NAMALWA (cell line): ENCODE measurements around the gene CASP4.
"Not testable (repeated sequence)": the region's sequence is repeated elsewhere in the genome, so short reads cannot be mapped to it uniquely, and the experiment has no call there.

Experiments
- DNase-seq: peaks from one replicate; pipeline ENCODE4 v3.0.0-alpha.2; 2015; ENCODE audit warnings: low spot score

Gene CASP4

DNA sequence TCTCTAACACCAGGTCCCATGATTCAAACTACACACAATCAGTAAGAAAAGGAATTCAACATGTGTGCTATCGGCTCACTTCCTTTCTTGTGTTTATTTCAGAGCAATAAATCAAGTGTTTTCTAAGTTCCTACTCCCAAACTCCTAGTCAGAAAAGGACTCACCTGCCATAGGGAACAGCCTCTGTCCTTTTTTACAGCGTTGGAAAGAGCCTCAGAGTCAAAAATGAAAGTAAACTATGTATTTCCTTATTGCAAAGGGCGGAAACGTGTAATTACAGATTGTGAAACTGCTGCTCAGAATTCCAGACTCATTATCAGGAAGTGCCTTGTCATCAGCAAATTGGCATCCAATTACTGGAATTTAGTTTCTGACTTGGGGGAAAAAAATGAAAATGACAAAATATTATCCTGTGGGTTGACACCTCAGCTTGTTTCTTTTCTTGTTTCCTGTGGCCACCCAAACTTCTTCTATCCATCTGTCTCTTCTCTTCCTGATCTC lies at the start of gene CASP4:
Gene CASP4, minus strand, starts transcription at position 220 of the 501 bp plus-strand sequence. Its CDS starts 49 bp downstream, at position 171.
- peak; percentile 35 for DNase-seq

DNA sequence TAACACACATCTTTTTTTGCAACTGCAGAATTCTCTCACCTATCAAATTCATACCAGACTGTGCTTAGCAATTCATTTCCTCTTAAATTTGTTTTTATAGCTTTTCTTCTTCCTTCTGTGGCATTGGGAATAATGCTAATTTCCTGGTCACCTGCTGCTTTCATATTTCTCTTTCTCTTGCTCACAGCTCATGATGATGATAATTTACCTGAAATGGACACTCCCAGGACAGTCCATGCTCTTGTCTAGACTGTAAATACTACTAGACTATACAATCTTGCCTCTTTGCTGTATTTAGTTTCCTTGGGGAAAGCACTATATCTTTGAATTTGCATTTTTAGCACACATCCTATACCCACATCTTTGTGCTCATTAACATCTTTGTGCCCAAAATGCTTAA lies 39.1 kb upstream of the CASP4 start:
- DNase-seq, result no peak

DNA sequence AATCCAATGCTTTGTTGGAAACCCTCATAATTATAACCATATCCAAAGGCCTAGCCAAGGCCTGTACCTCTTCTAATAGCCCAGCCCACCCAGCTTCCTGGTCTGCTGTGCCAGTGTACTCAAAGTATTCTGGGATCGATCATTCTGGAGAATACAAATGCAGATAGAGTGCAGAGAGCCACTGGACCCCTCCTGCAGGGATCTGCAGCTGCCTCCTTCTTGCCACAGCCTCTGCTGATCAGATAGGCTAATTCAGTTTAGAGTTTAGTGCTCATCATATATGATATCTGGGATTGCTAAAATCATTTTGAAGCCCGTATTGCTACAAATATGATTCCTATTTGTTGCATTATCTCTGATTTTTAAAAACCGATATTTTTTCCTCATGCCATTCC lies 37.1 kb upstream of the CASP4 start:
- DNase-seq, result no peak

DNA sequence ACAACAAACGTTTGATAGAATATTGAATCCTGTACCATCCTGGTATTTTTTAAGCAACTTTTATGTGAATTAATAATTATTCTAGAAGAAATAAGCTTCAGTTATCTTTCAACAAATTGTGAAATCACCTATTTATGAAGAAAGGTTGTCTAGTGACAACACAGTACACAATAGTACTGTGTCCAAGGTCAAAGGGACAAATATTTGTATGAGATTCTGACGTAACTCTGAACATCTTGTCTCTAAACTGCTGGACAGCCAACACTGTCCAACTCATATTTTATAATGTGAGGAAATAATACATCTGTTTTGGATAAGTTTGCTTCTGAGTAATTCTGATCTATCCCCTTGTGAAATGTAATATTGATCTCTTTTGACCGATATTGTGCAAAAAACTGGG lies 35.6 kb upstream of the CASP4 start:
- DNase-seq, result no peak

- DNase-seq, result no peak
Measured at GRCh38 chr11:105003151-105003550, 34.8 kb upstream of the CASP4 start.

DNA sequence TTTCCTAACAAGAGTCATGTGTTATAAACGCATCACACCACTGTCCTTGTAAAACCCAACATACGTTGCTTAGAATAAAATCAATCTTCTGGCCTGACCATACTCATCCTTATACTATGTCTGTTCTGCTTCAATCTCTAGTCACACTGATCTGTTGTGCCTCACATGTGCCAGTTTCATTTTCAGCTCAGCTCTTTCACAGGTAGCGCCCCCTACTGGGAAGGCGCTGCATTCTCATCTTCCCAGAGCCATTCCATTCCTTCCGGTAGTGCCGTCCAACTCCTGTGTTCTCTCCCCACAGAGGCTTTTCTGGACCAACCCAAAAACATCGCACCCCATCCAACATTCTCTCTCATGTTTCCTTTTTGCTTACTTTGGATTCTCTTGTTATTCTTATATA lies 32.4 kb upstream of the CASP4 start:
- DNase-seq, result peak; percentile 40

- DNase-seq, result peak; percentile 41
Measured at GRCh38 chr11:105000167-105000566, 31.8 kb upstream of the CASP4 start.

- DNase-seq, result no peak
Measured at GRCh38 chr11:104999721-105000120, 31.3 kb upstream of the CASP4 start.

GRCh38 chr11:104997288-104997687 lies 28.9 kb upstream of the CASP4 start:
- DNase-seq, result no peak

DNA sequence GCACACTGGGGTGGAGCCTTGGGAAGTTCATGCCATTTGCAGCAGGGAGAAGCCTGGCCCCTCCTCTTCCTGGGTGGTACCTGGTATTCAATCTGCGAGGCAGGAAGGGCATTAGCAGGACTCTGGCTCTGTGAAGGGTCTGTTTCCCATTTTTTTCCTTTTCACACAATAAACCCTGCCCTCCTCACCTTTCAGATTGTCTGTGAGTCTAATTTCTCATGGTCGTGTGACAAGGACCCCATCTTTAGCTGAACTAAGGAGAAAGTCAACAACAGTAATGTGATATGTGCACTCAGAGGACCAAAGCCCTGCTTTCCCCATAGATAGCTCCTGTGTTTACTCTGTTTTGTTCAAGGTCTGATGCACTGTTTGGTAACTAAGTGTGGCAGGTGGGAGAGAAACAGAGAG lies 26.6 kb upstream of the CASP4 start:
- no peak for DNase-seq

- DNase-seq, result no peak
Measured at GRCh38 chr11:104992781-104993180, 24.4 kb upstream of the CASP4 start.

DNA sequence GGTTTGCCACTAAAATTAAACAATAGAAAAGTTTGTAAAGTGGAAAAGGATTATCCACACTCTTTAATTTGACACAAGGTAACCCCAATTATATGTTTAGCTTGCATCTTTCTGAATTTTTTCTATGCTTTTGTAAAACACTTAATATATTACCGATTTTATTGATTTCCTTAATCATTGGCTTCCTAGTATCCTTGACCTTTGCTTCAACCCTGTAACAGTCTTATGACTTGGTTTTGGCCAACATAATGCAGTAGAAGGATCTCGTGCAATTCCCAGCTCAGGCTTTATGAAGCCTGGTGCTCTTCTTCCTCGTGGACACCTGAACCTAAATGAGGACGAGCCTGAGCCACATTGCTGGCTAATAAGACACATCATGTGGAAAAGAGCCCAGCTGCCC lies 23.6 kb upstream of the CASP4 start:
- no peak for DNase-seq

- DNase-seq, result no peak
Measured at GRCh38 chr11:104984808-104985207, 16.4 kb upstream of the CASP4 start.

DNA sequence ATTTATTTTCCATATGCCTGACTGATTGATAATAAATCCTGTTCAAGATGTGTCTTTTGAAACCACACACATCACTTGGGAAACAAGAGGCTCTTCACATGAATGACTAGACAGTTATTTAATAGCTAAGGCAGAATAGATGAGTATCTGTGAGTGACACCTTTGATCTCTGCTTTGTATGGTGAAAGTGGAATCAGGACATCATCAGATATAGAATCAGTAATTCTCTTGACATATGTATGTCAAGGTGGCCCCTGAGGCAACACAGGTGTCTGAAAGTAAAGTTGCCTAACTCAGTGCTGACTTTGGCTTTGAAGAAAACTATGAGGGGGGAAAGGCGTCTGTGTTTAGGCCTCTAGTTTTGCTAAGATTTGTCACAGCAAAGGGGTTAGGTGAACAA lies 11.5 kb upstream of the CASP4 start:
- DNase-seq, result no peak

DNA sequence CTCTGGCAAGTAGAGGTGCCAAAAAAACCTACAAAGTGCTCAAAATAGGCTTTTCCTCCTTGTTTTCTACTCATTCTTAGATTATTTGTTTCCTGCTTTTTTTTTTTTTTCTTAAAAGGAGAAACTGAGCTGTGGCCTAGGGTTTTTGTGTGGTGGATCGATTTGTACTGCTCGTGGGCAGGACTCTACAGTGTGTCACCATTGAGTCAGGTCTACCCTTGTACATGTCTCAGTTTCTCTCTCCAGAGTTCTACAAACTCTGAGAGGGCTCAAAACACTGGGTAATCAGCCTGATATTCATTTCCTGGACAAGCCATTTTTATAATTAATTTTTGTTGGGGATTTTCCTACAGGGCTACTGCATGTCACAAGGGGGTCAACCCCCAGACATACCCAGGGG lies 5.2 kb upstream of the CASP4 start:
- DNase-seq, result no peak

- DNase-seq, result not testable (repeated sequence)
Measured at GRCh38 chr11:104972924-104973323, 4.5 kb upstream of the CASP4 start.

- no peak for DNase-seq
Measured at GRCh38 chr11:104970756-104971155, 2.4 kb upstream of the CASP4 start.

DNA sequence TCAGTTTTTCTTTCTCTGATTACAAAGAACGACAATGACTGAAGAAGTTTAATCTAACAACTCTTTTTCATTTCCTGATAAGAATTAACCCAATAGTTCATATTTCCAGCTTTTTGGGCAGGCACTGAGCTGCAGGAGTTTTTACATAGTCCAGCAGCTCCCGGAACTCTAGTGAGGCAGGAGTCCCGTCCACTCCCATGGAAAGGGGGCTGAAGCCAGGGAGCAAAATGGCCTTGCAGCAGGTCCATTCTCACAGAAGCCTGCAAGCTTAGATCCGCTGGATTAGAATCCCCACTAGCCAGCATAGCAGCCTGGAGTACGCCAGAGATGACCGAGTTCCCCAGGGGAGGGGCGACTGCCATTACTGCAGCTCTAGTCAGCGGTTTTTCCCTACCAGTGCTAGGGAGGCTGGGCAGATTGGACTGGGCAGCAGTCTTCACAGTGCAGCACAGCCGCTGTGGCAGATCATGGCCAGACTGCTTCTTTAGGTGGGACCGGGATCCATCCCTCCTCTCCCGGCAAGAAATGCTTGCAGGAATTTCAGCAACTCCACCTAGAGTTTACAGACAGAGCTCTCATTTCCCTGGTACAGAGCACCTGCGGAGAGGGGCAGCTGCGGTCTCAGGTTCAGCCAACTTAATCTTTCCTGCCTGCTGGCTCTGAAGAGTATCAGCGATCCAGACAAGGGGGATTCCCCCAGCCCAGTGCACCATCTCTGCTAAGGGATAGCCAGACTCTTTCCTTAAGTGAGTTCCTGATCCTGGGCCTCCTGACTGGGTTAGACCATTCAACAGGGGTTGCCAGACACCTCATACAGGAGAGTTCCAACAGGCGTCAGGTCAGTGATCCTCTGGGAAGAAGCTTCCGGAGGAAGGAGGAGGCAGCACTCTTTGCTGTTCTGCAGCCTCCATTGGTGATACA lies 742 bp upstream of the CASP4 start:
- DNase-seq, result no peak

- DNase-seq, result no peak
Measured at GRCh38 chr11:104967534-104968354, 630 bp downstream of the CASP4 start.

GRCh38 chr11:104965735-104966134 lies 2.6 kb downstream of the CASP4 start:
- DNase-seq, result no peak

GRCh38 chr11:104964247-104964646 lies 4.1 kb downstream of the CASP4 start:
- DNase-seq, result no peak

DNA sequence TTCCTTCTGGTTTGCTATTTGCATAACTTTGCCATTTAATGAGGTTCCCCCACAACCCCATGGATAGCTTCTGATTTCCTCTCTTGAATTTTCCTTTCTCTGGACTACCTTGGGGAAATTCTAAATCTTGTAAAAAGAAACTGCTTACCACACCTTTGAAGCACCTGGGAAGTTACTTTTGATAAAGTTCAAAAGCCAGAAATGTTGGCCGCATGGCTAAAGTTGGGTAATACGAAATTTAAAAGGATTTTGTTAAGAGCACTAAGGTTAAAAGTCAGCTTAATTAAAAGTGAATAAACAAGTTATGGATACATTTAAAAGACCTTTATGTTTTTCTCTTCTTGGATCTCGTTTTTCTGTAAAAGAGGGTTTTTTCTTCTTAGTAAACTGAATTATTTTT lies 5.5 kb downstream of the CASP4 start:
- no peak for DNase-seq

DNA sequence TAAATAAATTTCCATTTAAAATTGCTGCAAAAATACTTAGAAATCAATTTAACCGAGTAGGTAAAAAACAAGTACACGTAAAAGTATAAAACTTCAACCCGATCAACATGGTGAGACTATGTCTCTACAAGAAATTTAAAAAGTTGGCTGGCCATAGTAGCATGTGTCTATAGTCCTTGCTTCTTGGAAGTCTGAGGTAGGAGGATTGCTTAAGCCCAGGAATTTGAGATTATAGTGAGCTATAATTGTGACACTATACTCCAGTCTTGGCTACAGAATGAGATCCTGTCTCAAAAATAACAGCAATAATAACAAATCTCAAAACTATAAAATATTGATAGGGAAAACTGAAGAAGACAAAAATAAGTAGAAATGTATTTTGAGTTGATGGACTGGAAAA lies 11.1 kb downstream of the CASP4 start:
- no peak for DNase-seq
